Loucy (cell line): ENCODE results near the gene TENM4.

Source experiments
- H2AFZ ChIP-seq: fragments of 200-600 bp; sonication (generic); 2 replicates; pipeline ENCODE4 v1.6.0; 2016; ENCODE audit warnings: antibody characterized with exemption, mild to moderate bottlenecking, low read length, moderate library complexity
- H3F3A ChIP-seq: fragments of 200-600 bp; 2 replicates; pipeline ENCODE4 v1.6.0; 2016; ENCODE audit warnings: antibody characterized with exemption, low read depth, mild to moderate bottlenecking
- H3K27me3 ChIP-seq: fragments of 200-600 bp; sonication (generic); 2 replicates; pipeline ENCODE4 v1.6.1; 2014; ENCODE audit warnings: low read length, mild to moderate bottlenecking; ENCODE audit not compliant: insufficient read depth, poor library complexity, severe bottlenecking
- H3K36me3 ChIP-seq: fragments of 200-600 bp; sonication (generic); 2 replicates; pipeline ENCODE4 v1.6.1; 2016; ENCODE audit warnings: low read length; ENCODE audit not compliant: insufficient read depth
- H3K4me1 ChIP-seq: fragments of 200-600 bp; sonication (generic); 2 replicates; pipeline ENCODE4 v1.5.1; 2014; ENCODE audit warnings: low read length, mild to moderate bottlenecking; ENCODE audit not compliant: insufficient read depth, poor library complexity, severe bottlenecking
- H3K4me2 ChIP-seq: fragments of 200-600 bp; sonication (generic); 2 replicates; pipeline ENCODE4 v1.6.0; 2014; ENCODE audit warnings: antibody characterized with exemption, low read length, low read depth, mild to moderate bottlenecking; ENCODE audit not compliant: poor library complexity, severe bottlenecking
- H3K4me3 ChIP-seq: fragments of 200-600 bp; sonication (generic); 2 replicates; pipeline ENCODE4 v1.5.1; 2014; ENCODE audit warnings: low read length, mild to moderate bottlenecking, mixed read lengths; ENCODE audit not compliant: poor library complexity, severe bottlenecking
- H3K79me2 ChIP-seq: fragments of 200-600 bp; sonication (generic); 2 replicates; pipeline ENCODE4 v1.6.1; 2014; ENCODE audit warnings: low read length; ENCODE audit not compliant: insufficient read depth
- H3K9ac ChIP-seq: fragments of 200-600 bp; sonication (generic); 2 replicates; pipeline ENCODE4 v1.6.0; 2014; ENCODE audit warnings: mild to moderate bottlenecking, low read depth, low read length, moderate library complexity; ENCODE audit not compliant: poor library complexity, severe bottlenecking
- H3K9me2 ChIP-seq: fragments of 200-600 bp; sonication (generic); replicated peaks from 2 replicates; pipeline ENCODE4 v1.6.1; 2016; ENCODE audit warnings: low read depth, low read length, mixed read lengths
- H3K9me3 ChIP-seq: fragments of 200-600 bp; sonication (generic); 2 replicates; pipeline ENCODE4 v1.6.1; 2014; ENCODE audit warnings: mild to moderate bottlenecking, antibody characterized with exemption, low read length, low read depth; ENCODE audit not compliant: insufficient read depth
- H4K20me1 ChIP-seq: fragments of 200-600 bp; sonication (generic); 2 replicates; pipeline ENCODE4 v1.6.0; 2014; ENCODE audit warnings: antibody characterized with exemption, low read length, mild to moderate bottlenecking; ENCODE audit not compliant: insufficient read depth, poor library complexity, severe bottlenecking
- EZH2phosphoT487 ChIP-seq: fragments of 200-600 bp; IDR thresholded peaks from 2 replicates; pipeline ENCODE4 v1.6.1; 2018; ENCODE audit warnings: antibody characterized with exemption, mild to moderate bottlenecking, moderate library complexity, borderline replicate concordance
- TF ChIP-seq, protein P1 (sequence below): fragments of 200-600 bp; sonication (generic); conservative IDR thresholded peaks from 2 replicates; pipeline ENCODE4 v1.5.1; 2014; ENCODE audit warnings: mild to moderate bottlenecking, antibody characterized with exemption, low read length

TENM4 gene

DNA sequence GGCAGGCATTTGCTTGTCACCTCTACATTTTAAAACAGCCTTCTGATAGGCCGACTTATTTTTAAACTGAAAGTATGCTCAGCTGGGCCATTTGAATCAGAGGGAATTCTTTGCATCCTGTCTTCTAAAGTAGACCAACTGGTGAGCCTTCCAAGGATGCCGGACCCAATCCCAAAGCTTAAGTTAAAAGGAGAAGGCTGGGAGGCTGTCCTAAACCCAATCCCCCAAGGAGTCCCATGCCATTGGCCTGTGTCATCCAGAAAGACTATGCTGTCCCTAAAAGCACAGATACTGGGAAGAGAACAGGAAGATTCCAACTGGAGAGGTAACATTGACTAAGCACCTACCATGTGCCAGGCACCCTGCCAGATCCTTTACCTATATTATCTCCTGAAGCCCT lies 18.0 kb downstream of the TENM4 start:
- no peak overlapping the region for H2AFZ ChIP-seq

DNA sequence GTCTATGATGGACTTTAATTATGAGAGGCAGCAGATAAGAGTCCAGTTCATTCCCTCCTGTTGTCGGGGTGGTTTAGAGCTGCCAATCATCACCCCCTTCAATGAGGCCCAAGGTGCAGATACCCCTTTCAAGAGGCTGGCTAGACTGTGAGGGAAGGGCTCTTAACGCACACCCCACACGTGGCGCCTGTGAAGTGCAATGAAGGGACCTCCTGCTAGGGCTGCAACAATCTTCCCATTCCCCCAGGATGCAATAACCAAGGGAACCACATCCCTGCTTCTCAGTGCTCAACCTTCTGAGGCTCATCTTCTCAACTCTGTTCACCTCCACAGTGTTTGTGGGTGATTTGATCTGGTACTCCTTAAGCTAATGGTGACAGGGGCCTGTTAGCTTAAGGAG lies 19.0 kb downstream of the TENM4 start:
- Histone ChIP-seq H3F3A (no peaks in the 10 kb centered on the region), H3K9me3 (no peaks in the 10 kb centered on the region; the same call in 1 of the 2 replicates), H4K20me1 (no peaks in the 10 kb centered on the region), H3K9ac (no peak overlapping the region), H3K4me1 (no peaks in the 10 kb centered on the region), H3K4me2 (no peak overlapping the region), H3K79me2 (no peaks in the 10 kb centered on the region), H3K27me3 (no peaks in the 10 kb centered on the region), H3K9me2 (no peaks in the 10 kb centered on the region), H2AFZ (no peak overlapping the region), H3K36me3 (no peaks in the 10 kb centered on the region), H3K4me3 (no peak overlapping the region)
- TF ChIP-seq EZH2phosphoT487 = no peak
- TF ChIP-seq, protein P1, sequence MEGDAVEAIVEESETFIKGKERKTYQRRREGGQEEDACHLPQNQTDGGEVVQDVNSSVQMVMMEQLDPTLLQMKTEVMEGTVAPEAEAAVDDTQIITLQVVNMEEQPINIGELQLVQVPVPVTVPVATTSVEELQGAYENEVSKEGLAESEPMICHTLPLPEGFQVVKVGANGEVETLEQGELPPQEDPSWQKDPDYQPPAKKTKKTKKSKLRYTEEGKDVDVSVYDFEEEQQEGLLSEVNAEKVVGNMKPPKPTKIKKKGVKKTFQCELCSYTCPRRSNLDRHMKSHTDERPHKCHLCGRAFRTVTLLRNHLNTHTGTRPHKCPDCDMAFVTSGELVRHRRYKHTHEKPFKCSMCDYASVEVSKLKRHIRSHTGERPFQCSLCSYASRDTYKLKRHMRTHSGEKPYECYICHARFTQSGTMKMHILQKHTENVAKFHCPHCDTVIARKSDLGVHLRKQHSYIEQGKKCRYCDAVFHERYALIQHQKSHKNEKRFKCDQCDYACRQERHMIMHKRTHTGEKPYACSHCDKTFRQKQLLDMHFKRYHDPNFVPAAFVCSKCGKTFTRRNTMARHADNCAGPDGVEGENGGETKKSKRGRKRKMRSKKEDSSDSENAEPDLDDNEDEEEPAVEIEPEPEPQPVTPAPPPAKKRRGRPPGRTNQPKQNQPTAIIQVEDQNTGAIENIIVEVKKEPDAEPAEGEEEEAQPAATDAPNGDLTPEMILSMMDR = no peak

More for the DNA sequence above, 18.0 kb downstream of the TENM4 start:
- no peaks in the 10 kb centered on the region for H3K9me3 ChIP-seq
- no peaks in the 10 kb centered on the region for H4K20me1 ChIP-seq
- TF ChIP-seq, protein P1 = no peak
- no peak for TF ChIP-seq EZH2phosphoT487
- no peak overlapping the region for H3K4me2 ChIP-seq
- no peak overlapping the region for H3K9ac ChIP-seq
- no peak overlapping the region for H3K4me3 ChIP-seq
- H3K27me3 ChIP-seq = no peaks in the 10 kb centered on the region
- H3F3A ChIP-seq = no peaks in the 10 kb centered on the region
- H3K4me1 ChIP-seq = no peaks in the 10 kb centered on the region
- no peaks in the 10 kb centered on the region for H3K9me2 ChIP-seq
- no peaks in the 10 kb centered on the region for H3K79me2 ChIP-seq
- H3K36me3 ChIP-seq = no peaks in the 10 kb centered on the region

DNA sequence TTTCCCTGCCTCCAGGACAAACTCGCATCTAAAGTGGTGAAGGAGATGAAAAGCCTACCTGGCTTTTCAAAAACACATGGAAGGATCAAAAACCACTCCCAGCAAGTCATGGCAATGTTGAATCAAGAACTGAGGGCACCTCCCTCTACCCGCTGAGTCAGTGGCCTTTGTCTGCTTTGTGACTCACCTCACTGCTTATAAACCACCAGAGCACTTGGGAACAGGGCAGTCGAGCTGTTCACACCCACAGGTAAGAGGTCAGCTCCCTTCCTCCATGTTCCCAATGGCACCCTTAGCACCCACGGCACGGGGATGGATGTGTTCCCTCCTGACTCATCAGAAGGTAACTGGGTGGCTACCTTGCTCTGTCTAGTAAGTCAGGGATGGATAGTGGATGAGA lies 21.7 kb downstream of the TENM4 start:
- H3F3A ChIP-seq = no peaks in the 10 kb centered on the region
- no peaks in the 10 kb centered on the region for H3K4me1 ChIP-seq
- H3K4me3 ChIP-seq = no peak overlapping the region
- no peak overlapping the region for H3K9ac ChIP-seq
- no peaks in the 10 kb centered on the region; the same call in 1 of the 2 replicates for H3K9me3 ChIP-seq
- no peaks in the 10 kb centered on the region for H3K79me2 ChIP-seq
- no peak for TF ChIP-seq EZH2phosphoT487
- TF ChIP-seq, protein P1 = no peak
- H4K20me1 ChIP-seq = no peaks in the 10 kb centered on the region
- no peak overlapping the region for H3K4me2 ChIP-seq
- H3K9me2 ChIP-seq = no peaks in the 10 kb centered on the region
- H3K36me3 ChIP-seq = no peaks in the 10 kb centered on the region
- H2AFZ ChIP-seq = no peak overlapping the region
- no peaks in the 10 kb centered on the region for H3K27me3 ChIP-seq
